Hematopoietic multipotent progenitor cell treated with erythropoietin and hydrocortisone succinate and interleukin-3 and kit ligand, for 15 days (in vitro differentiated cells): Measurements from ENCODE around the gene DRAM1.
"Not testable (repeated sequence)": the region's sequence is repeated elsewhere in the genome, so short reads cannot be mapped to it uniquely, and the experiment has no call there.

Experiments used
- DNase-seq: peaks from one replicate; pipeline ENCODE4 v3.0.0-alpha.2; 2015; ENCODE audit warnings: low spot score

Gene DRAM1, protein sequence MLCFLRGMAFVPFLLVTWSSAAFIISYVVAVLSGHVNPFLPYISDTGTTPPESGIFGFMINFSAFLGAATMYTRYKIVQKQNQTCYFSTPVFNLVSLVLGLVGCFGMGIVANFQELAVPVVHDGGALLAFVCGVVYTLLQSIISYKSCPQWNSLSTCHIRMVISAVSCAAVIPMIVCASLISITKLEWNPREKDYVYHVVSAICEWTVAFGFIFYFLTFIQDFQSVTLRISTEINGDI

DNA sequence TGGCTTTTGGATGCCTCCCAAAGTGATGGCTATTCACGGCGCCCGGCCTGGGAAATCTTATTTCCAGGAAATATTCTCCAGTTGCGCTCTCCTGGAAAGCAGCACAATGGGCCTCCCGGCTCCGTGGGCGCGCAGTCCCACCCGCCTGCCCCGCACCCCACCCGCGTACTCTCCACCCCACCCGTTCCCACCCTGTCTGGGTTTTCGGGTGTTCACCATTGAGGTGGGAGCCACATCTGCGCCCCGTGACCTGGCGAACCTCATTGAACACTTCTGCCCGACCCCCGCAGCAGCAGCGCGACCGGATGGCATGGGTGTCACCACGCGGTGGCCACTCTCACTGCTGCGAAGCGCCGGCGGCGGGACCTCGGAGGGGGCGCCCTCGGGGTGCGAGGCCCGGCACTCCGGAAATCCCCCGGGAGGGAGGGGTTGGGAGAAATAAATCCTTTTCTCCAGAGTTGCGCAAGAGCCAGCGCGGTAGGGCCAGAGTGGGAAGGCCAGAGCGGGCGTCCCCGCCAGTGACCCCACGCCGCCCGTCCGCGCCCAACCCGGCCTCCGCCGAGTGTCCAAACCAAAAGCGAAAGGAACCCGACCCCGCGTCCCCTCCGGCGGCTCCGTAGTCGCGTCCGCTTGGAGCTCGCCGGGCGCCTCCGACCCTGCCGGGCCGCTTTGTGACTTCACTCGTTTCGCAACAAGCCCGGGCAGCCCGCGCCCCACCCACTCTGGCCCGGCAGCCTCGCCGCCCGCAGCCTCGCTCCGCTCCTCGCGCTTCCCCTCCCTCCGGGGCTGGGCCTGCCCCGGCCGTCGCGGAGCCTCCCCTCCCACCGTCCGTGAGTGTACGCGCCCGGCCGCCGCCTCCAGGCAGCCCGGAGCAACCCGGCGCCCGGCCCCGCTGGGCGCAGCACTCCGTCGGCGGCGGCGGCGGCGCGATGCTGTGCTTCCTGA is at the start of gene DRAM1:
Gene DRAM1, plus strand, starts transcription at position 720 of the 945 bp plus-strand sequence. Its CDS starts 210 bp downstream, at position 930.
- DNase-seq = peak; percentile 82

DNA sequence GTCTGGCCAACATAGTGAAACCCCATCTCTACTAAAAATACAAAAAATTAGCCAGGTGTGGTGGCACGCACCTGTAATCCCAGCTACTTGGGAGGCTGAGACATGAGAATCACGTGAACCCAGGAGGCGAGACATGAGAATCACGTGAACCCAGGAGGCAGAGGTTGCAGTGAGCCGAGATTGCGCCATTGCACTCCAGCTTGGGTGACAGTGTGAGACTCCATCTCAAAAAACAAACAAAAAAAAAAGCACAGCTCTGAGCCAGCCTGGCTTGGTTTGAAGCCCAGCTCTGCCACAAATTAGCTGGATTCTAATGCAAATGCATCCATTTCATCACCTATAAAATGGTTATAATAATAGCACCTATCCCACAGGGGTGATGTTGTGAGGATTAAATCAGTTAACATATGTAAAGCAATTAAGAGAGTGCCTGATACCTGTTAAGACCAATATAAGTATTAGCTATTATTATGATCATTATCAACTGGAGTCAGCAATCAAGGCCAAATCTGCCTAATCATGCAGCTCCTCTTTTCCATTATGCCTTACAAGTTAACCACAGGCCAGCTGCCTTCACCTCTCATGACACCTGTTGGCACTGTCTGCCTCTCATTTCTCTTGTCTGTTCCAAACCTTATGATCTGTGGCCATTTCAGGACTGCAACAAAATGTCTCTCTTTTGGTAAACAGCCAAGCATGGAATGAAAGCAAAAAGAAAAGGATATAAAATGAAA is 48.8 kb upstream of the DRAM1 start:
- DNase-seq = no peak

DNA sequence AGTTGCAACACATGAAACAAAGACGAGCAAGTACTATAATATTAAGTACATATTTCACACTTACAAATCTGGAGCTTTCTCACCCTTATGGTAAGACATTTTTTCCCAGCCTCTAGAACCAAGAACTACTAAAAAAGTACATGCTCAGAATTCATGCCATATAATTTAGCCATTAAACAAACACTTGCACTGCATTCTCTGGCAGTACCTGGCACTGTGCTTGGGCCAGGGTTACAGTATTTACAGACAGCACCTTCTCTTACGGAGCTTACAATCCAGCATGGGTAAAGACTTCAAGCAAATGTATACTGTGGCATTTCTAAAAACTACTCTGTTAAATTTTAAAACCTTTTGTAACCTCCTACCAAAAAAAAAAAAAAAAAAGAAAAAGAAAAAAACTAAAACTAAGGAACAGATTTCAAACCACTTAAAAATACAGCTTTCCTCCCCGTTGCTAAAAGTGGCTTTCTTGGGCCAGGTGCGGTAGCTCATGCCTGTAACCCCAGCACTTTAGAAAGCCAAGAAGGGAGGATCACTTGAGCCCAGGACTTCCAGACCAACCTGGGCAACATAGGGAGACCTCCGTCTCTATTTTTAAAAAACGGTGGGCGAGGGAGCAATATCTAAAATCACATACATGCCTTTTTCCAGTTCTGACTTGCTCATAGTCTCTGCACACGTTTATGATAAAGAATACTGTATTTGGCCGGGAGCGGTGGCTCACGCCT is 47.6 kb upstream of the DRAM1 start:
- no peak for DNase-seq

DNA sequence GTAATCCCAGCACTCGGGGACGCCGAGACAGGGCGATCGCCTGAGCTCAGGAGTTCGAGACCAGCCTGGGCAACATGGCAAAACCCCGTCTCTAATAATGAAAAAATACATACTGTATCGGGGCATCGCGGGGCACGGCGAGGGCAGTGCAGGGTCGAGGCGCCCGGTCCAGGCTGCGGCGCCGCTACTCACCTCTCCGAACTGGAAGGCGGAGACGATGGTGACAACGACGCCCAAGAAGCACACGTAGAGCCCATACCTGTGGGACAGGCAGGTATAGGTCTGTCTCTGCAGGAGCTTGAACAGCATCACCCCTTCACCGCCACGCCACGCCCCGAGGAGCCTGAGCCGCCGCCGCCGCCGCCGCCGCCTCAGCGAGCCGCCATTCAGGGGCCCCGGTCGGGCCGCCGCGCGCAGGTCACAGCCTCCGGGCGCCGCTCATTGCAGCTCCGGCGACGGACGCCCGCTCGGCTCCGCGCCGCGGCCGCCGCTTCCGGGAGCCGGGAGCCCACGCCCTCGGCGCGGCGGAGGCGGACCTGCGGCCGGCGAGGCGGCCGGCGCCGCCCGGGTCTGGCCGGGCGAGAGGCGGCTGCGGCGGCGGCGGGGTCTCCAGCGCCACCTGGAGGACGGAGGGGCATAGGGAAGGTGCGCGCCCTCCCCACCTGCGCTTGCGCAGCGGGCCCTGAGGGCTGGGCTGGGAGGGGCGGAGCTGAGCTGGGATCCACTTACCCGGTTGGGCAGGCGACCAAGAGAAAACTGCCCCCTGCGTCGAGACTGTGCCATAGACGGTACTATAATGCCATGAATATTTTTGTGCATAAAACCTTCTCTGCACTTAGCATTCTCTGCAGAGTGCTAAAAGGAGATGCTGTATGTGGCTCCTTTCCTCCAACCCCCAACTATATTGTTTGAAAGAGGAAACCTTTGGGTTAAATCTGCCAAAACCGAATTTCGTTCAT is 46.7 kb upstream of the DRAM1 start, which contains the start of gene GNPTAB:
Gene GNPTAB, minus strand, starts transcription at position 593 of the 959 bp plus-strand sequence. Its CDS starts 284 bp downstream, at position 309.
- peak; percentile 97 for DNase-seq

DNA sequence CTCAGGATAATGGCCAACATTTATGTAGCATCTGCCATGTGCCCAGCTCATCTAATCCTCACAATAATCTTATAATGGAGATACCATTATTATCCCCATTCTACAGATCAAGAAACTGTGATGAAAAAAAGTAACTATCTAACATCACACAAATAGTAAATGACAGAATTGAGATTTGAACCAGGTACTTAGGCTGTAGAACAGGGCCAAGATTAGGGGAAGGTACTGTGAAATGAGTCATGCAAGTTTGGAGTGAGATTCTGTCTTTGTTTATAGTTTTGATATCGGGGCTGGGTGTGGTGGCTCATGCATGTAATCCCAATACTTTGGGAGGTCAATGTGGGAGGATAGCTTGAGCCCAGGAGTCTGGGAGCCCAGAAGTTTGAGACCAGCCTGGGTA is 45.4 kb upstream of the DRAM1 start:
- no peak for DNase-seq

DNA sequence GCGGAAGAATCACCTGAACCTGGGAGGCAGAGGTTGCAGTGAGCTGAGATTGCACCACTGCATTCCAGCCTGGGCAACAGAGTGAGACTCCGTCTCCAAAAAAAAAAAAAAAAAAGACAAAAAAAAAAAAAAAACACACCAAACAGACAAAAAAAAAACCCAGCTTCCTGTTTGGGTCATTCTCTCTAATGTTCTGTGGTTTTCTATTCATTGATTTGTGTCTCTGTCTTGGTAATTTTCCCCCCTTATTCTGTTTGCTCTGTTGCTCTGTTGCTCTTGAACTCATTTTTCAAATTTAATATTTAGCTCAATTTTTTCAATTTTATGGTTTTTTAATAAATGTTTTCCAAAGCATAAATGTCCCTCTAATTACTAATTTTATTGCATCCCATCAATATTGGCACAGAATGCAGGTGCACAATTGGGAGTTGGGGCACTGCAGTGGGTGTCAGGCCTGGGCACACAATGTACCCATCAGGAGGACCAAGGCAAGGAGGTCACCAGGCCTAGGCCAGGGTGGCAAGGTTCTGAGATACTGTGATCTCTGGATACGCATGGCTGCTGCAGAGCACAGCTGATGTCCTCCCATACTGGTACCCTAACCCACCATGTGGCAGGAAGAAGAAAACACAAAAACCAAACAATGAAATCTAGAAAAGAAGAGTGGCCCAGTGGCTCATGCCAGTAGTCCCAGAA is 38.6 kb upstream of the DRAM1 start:
- no peak for DNase-seq

DNA sequence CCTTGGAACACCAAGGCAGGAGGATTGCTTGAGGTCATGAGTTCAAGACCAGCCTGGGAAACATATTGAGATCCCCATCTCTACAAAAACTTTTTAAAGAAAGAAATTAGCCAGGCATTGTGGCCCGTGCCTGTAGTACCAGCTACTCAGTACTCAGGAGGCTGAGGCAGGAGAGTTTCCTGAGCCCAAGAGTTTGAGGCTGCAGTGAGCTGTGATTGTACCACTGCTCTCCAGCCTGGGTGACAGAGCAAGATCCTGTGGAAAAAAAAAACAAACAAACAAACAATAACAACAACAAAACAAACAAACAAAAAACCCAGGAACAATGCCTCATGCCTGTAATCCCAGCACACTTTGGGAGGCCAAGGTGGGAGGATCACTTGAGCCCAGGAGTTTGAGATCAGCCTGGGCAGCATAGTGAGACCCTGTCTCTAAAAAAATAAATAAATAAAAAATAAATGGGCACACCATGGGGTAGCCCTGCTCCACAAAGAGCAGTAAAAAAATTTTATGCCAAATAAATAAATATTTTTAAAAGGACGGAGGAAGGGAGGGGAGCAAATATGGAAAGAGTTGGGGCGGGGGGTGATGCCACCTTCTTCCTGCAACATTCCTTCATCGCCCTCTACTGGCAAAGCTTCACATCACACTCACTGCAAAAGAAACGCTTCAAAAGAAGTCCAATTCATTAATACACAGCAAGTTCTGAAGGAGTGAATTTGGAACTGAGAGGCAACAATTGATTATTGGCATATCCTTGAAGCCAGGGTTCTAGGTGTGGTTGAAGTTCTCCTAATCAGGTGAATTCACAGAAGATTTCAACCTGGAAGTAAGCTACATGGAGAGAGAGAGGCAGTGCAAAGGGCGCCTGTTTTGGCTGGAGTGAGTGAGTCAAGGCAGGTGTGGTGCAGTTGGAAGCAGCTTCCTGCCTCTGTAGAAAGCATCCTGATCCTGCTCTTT is 37.8 kb upstream of the DRAM1 start:
- peak; percentile 79 for DNase-seq

DNA sequence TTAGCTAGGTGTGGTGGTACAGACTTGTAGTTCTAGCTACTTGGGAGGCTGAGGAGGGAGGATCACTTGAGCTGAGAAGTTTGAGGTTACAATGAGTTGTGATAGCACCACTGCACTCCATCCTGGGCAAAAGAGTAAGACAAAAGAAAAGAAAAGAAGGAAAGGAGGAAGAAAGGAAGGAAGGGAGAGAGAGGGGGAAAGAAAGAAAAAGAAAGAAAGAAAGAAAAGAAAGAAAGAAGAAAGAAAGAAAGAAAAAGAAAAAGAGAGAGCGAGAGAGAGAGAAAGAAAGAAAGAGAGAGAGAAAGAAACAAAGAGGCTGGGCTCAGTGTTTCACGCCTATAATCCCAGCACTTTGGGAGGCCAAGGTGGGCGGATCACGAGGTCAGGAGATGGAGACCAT is 36.3 kb upstream of the DRAM1 start:
- DNase-seq = no peak

DNA sequence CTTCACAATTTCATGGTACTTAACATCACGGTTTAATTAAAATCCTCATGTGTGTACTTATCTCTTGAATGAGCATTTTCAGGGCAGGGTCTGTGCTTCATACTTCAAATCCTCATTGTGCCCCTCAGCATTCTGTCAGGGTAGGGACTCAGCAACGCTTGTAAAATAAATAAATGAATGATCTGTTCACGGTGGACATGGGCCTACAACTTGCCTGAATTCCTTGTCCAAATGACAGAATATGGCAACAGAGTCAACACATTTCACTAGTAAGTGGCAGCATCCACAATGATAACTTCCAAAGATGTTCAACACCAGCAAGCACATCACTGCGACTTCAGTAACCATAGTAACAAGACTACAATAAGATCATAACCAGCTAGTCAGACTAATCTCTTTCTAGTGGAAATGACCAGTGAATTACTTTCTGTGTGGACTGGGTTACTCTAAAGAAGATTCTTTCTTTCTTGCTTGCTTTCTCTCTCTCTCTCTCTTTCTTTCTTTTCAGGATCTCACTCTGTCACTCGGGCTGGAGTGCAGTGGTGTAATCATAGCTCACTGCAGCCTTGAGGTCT is 32.2 kb upstream of the DRAM1 start:
- DNase-seq = no peak

DNA sequence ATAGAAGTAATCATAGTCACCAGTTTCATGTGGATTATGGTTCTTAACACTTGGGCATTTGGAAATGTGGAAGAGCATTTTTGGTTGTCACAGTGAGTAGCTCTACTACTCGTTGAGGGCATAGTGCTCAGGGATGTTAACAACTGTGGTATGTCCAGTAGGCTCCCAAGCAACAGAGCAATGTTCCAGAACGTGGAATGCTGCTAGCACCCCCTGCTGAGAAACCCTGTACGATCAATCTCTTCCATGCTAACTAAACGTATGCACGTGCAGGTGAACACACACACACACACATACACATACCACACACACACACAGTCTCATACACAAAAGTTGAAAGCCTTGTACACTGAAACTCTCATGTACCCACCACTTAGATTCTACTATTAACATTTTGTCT is 30.1 kb upstream of the DRAM1 start:
- DNase-seq = no peak

DNA sequence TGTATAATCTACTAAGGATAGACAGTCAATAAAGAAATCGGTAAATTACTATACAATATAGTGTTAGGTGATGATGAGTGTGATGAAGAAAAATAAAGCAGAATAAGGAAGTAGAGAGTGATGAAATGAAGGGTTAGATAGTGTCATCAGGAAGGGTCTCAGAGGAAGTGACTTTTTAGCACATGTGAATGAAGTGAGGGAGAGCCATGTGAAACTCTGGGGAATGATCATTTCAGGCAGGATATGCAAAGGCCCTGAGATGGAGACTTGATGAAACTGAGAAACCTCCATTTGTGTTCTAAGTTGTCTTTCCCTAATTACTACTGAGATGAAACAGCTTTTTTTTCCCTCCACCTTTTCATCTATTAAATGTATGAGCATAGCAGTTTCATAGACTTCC is 27.2 kb upstream of the DRAM1 start:
- no peak for DNase-seq

DNA sequence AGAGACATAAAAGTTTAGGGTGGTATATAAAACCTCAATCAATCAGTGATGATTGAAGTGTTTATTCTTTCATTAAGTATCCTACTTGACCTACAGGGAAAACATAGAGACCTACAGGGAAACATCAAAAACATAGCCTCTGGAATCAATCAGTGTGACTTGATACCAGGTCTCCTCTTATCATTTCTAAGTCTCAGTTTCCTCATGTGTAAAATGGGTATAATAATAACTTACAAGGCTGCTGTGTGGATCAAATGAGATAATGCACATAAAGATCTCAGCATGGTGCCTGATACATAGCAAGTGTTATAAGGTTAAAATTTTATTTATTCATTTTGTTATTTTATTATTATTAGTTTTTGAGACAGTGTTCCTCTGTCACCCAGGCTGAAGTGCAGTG is 24.4 kb upstream of the DRAM1 start:
- DNase-seq = no peak

DNA sequence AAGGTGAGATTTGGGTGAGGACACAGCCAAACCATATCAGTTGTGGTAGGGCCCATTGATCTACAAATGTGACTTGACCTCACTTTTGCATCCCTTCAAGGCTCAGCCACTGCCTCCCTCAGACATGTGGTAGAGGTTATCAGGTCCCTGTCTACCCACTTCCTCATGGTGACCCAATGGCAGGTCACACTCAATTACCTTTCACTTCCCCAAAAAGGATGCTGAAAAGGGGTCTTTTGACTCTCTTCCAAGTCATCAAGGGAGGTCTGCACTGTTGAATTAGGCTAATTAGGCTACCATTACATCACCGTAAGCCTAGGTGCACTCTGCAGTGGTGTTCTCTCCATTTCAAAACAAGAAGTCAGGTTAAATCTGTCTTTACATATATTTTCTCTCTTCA is 22.6 kb upstream of the DRAM1 start:
- DNase-seq = no peak

DNA sequence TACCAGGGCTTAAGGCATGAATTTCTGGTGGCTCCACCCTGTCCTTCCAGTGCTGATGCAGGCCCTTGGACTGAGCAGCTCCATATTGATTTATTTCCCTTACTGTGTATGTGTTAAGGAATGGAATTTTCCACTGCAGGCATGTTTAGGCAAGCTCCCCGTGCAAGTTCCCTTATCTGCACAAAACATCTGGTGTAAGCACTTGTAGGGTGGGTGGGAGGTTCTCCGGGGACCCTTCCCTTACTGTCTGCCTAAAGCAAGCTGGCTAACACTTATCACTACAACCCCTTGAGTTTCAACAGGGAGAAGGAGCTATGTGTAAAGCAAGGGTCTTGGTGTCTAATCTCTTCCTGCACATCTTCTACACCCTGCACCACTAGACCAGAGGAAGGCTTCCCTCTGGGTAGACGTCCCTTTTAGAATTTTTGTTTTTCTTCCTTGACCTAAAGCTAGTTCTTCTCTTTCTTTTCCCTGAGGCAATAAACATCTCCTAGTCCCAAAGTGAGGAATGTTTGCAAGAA is 22.0 kb upstream of the DRAM1 start:
- DNase-seq = peak; percentile 49

DNA sequence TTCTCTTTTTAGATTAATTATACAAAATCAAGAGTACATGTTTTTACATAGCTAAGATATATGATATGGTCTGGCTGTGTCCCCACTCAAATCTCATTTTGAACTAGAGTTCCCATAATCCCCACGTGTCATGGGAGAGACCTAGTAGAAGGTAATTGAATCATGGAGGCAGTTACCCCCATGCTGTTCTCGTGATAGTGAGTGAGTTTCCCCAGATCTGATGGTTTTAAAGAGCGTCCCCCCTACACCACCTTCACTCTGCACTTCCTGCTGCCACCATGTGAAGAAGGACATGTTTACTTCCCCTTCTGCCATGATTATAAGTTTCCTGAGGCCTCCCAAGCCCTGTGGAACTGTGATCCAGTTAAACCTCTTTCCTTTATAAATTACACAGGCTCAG is 21.4 kb upstream of the DRAM1 start:
- no peak for DNase-seq

DNA sequence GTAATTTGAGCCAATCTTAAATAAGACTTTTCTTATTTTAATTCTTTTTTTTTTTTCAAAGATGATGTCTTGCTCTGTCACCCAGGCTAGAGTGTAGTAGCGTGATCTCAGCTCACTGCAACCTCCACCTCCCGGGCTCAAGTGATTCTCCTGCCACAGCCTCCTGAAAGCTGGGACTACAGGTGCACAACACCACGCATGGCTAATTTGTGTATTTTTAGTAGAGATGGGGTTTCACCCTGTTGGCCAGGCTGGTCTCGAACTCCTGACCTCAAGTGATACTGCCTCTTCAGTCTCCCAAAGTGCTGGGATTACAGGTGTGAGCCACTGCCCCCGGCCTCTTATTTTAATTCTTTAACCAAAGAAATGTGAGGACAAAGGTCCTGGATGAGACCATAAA is 20.8 kb upstream of the DRAM1 start:
- not testable (repeated sequence) for DNase-seq

DNA sequence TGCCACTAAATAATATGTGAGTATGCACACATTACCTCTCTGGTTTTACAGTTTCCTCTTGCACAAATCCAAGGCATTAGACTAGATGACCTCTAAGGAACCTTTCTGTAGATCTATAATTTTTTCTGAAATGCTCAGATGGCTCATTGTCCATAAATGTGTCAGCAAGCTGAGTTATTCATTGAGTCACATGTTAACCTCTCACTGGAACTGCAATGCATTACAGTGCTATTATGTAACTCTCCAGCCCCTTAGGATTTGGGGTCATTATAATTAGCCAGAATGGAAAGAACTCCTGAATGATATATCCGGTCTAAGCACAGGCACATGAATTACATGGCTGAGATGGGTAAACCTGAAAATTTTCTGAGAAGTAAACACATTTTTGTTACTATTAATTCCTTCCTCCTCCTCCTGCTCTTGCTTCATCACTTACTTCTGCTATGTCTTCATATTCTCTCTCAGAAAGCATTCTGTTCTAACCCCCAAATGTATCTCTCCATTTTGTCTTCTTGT is 20.3 kb upstream of the DRAM1 start:
- DNase-seq = no peak

DNA sequence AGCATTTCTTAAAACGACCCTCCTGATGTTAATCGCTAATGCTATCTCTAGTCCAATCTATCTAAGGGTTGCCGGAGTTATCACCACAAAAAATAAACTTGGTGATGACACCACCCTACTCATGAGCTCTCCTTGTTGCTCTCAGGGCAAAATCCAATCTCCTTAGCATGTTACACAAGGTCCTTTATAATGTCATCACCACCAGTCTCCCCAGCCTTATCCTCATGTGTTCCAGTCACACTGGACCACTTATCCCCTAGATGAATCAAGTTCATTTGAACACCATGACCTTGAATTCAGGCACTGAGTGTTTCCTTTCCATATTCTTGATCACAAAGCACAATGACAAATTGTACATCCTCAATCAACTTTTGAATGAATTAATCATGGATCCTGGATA is 19.0 kb upstream of the DRAM1 start:
- DNase-seq = no peak
